HCT116 (cell line): Measurements from ENCODE around the gene TMEM242.

ENCODE experiments used
- ELF1 ChIP-seq: IDR thresholded peaks from 2 replicates; pipeline ENCODE4 v1.6.1; 2012; ENCODE audit warnings: low read depth, borderline replicate concordance
- EZH2 ChIP-seq: fragments of 200-600 bp; sonication (generic); IDR thresholded peaks from 2 replicates; pipeline ENCODE4 v1.6.1; 2017; ENCODE audit warnings: antibody characterized with exemption, mixed run types
- MAX ChIP-seq: IDR thresholded peaks from 2 replicates; pipeline ENCODE4 v1.6.1; 2012
- POLR2A ChIP-seq: IDR thresholded peaks from 2 replicates; pipeline ENCODE4 v1.7.0; 2011; ENCODE audit warnings: borderline replicate concordance; ENCODE audit not compliant: insufficient read depth, insufficient read length; ENCODE audit errors: extremely low read depth
- REST ChIP-seq: IDR thresholded peaks from 2 replicates; pipeline ENCODE4 v1.6.1; 2012; ENCODE audit warnings: low read depth
- SIN3A ChIP-seq: IDR thresholded peaks from 2 replicates; pipeline ENCODE4 v1.6.1; 2012; ENCODE audit warnings: low read depth
- SRF ChIP-seq: IDR thresholded peaks from 2 replicates; pipeline ENCODE4 v1.6.1; 2012; ENCODE audit warnings: low read depth
- YY1 ChIP-seq: IDR thresholded peaks from 2 replicates; pipeline ENCODE4 v1.6.1; 2011; ENCODE audit warnings: low read length, low read depth, moderate library complexity, mild to moderate bottlenecking; ENCODE audit not compliant: insufficient replicate concordance; ENCODE audit errors: extremely low read depth
- ZFX ChIP-seq: fragments of 450-650 bp; IDR thresholded peaks from 2 replicates; pipeline ENCODE4 v1.6.1; 2017
- ZNF274 ChIP-seq: fragments of 200-500 bp; sonication (Bioruptor generic); IDR thresholded peaks from 2 replicates; pipeline ENCODE4 v1.6.1; 2014; ENCODE audit warnings: mild to moderate bottlenecking, low read depth, low read length, inconsistent platforms
- TF ChIP-seq, protein P1 (sequence below), 3 experiments: fragments of 200-600 bp in 1 of 3; sonication (generic) in 1 of 3; IDR thresholded peaks in 2 of 3; conservative IDR thresholded peaks in 1 of 3; 2 replicates each; pipeline ENCODE4 v1.5.1; 2012 to 2017; ENCODE audit warnings: low read depth in 2 of 3, low read length in 2 of 3, antibody characterized with exemption in 1 of 3, borderline replicate concordance in 1 of 3, control low read depth in 1 of 3, mild to moderate bottlenecking in 1 of 3, mixed read lengths in 1 of 3, mixed run types in 1 of 3, moderate library complexity in 1 of 3; ENCODE audit not compliant: insufficient read depth in 1 of 3

DNA sequence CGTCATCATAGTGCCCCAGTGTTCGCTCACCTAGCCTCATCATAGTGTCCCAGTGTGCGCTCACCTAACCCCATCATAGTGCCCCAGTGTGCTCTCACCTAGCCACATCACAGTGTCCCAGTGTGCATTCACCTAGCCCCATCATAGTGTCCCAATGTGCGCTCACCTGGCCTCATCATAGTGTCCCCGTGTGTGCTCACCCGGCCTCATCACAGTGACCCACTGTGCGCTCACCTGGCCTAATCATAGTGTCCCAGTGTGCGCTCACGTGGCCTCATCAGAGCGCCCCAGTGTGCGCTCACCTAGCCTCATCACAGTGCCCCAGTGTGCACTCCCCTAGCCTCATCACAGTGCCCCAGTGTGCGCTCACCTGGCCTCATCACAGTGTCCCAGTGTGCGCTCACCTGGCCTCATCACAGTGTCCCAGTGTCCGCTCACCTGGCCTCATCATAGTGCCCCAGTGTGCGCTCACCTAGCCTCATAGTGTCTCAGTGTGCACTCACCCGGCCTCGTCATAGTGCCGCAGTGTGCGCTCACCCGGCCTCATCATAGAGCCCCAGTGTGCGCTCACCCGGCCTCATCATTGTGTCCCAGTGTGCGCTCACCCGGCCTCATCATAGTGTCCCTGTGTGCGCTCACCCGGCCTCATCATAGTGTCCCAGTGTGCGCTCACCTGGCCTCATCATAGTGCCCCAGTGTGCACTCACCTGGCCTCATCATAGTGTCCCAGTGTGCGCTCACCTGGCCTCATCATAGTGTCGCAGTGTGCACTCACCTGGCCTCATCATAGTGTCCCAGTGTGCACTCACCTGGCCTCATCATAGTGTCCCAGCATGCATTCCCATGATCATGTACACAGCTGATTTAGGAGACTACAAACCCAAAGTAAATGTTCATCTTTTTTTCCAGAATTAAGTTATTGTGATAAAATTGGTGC, 9.5 kb downstream of the TMEM242 start:
- no peak for TF ChIP-seq POLR2A
- TF ChIP-seq, protein P1, sequence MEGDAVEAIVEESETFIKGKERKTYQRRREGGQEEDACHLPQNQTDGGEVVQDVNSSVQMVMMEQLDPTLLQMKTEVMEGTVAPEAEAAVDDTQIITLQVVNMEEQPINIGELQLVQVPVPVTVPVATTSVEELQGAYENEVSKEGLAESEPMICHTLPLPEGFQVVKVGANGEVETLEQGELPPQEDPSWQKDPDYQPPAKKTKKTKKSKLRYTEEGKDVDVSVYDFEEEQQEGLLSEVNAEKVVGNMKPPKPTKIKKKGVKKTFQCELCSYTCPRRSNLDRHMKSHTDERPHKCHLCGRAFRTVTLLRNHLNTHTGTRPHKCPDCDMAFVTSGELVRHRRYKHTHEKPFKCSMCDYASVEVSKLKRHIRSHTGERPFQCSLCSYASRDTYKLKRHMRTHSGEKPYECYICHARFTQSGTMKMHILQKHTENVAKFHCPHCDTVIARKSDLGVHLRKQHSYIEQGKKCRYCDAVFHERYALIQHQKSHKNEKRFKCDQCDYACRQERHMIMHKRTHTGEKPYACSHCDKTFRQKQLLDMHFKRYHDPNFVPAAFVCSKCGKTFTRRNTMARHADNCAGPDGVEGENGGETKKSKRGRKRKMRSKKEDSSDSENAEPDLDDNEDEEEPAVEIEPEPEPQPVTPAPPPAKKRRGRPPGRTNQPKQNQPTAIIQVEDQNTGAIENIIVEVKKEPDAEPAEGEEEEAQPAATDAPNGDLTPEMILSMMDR (IDR thresholded peaks at IDR 0.05 in 2 of 3, conservative IDR thresholded peaks at IDR 0.05 in 1 of 3; ENCODE audit: borderline replicate concordance in 1 of 3, insufficient read depth in 1 of 3, low read depth in 2 of 3, low read length in 2 of 3), result no peak
- no peak for TF ChIP-seq EZH2
- no peak for TF ChIP-seq REST
- no peak for TF ChIP-seq SRF
- no peak for TF ChIP-seq SIN3A
- no peak for TF ChIP-seq ZFX
- TF ChIP-seq YY1, result no peak
- TF ChIP-seq ZNF274, result no peak
- TF ChIP-seq MAX, result no peak
- no peak for TF ChIP-seq ELF1
